TTC549 (cell line): Measurements from ENCODE around the gene TP53TG5.
"Not testable (repeated sequence)": the region's sequence is repeated elsewhere in the genome, so short reads cannot be mapped to it uniquely, and the experiment has no call there.

ENCODE experiments used
- FAIRE-seq: peaks from 2 replicates; lab custom pipeline; 2012; peaks lifted over from hg19 to GRCh38; lab: Jason Lieb, UNC

Gene TP53TG5

DNA sequence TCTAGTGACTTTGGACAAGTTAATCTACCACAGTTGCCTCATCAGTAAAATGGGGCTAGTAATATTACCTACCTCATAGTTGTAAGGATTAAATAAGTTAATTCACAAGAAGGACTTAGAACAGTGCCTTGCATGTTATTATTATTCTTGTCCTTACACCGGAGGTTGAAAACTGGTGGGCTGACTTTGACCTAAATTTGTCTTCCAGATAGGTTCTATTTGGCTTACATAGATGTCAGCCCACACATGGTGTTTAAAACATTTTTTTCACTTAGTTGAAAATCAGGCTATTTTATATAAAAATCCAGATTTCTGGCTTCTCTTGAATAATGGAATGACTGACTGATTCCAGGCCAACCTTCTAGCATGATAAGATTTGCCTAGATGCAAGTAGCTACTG, 11.9 kb downstream of the TP53TG5 start:
- no peak for FAIRE-seq

GRCh38 chr20:45365444-45365970, 12.6 kb downstream of the TP53TG5 start:
- no peak for FAIRE-seq

GRCh38 chr20:45363611-45364492, 14.3 kb downstream of the TP53TG5 start:
- no peak for FAIRE-seq

- FAIRE-seq = peak; percentile 58
These were observed 15.1 kb downstream of the TP53TG5 start, which contains the start of gene SYS1 for GRCh38 chr20:45362804-45363610. Gene SYS1 (plus strand): TSS chr20:45363156. CDS start chr20:45363532, 376 bp downstream.

DNA sequence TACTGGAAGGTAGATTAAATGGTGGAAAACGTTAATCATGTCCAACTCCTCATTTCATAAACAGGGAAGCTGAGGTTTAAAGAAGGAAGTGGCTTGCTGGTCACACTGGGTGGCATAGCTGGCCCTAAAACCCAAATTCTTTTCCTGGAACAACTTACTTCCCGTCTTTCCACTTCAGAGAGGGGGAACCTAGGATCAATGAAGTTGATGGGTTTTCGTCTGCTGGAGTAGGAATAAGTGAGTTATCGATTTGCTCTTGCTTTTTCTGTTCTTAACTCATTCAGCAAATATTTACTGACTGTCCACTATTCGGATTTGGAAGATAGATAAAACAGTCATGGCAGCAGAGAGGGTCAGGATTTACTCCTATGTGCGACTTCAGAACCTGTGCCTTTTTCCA, 16.3 kb downstream of the TP53TG5 start:
- no peak for FAIRE-seq

GRCh38 chr20:45359406-45360148, 18.5 kb downstream of the TP53TG5 start:
- no peak for FAIRE-seq

GRCh38 chr20:45359069-45359405, 19.1 kb downstream of the TP53TG5 start:
- no peak for FAIRE-seq

DNA sequence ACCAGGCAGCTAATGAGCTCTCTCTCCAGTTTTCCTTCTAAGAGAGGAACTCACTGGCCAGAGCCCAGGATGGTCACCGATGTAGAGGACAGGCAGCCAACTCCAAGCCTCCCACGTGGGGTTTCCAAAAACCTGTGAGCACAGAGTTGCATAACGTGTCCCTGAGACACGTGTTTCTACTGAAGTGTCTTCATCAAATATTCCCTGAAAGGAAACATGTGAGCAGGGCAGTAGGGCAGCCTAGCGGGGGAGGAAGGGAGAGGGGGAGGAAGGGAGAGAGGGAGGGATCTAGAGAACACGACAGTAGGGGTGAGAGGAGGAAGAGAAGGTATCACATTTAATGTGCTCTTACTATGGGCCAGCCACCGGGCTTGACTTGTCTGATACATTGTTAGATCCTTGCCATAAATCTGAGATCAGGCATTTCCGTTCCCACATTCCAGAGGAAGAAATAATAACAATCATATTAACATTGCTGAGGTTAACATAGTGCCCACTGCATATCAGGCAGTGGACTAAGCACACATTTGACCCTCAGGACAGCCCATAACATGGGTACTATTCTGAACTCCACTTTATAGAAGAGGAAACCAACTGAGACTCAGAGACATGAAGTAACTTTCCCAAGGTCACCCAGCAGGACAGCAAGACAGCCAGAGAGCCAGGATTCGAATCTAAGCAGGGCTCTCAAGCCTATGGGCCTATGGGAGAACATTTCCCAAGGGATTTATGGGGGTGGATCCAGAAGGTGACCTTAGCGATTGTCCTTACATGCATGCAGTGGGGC, 19.6 kb downstream of the TP53TG5 start:
- no peak for FAIRE-seq

DNA sequence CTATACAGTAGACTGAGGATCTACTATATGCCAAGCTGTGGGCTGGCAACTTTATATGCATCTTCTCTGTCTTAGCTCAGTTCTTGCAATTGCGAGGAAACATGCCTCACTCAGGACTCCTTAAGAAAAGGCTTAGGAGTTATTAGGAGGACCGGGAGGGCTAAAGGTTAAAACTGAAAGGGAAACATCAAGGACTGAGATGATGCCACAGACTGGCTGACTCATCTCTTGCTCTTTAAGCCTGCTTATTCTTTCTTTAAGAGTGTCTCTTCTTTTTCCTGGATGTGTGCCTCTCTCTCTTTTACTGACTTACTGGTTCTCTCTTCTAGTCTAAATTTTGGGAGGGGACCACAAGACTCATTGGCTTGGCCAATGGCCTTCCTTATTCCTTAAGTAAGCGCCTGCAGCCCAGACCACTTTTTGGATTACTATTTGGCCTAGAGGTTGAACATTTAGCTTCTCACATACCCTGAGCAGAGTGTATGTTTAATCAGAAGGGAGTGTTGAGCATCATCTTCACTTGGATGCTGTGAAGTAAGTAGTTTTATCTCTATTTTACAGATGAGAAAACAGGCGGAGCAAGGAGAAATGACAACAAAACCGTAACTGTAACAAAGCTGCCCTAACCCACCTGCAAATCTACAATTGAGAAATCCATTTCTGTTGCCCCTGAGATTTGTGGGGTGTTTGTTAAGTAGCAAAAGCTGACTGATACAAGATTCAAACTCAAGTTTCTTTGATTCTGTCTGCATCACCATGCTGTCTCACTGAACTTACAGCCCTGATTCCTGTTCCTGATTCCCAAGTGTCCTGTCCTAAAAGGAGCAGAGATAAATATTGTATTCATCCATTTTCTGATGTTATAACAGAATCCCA, 22.7 kb downstream of the TP53TG5 start:
- no peak for FAIRE-seq

- FAIRE-seq = no peak
These were observed 23.5 kb downstream of the TP53TG5 start for GRCh38 chr20:45354423-45355208.

DNA sequence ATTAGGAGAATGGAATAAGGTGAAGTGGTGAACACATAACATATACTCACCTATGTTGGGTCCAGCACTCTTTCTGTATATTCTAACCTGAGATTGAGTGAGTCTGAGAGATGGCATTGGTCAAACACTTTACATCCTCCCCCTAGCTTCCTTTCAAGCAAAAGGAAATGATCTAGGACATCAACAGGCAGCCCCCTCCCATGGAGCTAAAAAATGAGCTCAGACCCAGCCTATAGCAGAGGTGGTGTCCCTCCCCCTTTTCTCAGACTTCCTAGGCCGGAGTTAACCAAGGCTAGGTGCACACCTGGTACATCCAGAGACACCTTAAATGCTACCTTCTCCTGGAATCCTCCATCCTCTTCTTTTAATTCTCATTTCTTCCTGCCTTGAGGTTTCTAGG, 24.4 kb downstream of the TP53TG5 start:
- no peak for FAIRE-seq

GRCh38 chr20:45352729-45353128, 25.4 kb downstream of the TP53TG5 start:
- no peak for FAIRE-seq

DNA sequence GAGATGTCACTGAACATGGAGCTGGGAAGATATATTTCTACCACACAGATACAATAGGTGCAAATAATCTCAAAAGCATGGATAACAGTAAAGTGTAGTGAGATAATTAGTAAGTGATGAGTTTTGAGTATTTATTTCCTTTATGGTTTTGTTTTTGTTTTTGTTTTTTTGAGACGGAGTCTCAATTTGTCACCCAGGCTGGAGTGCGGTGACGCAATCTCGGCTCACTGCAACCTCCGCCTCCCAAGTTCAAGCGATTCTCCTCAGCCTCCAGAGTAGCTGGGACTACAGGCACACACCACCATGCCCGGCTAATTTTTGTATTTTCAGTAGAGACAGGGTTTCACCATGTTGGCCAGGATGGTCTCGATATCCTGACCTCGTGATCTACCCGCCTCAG, 27.3 kb downstream of the TP53TG5 start:
- FAIRE-seq = not testable (repeated sequence)

DNA sequence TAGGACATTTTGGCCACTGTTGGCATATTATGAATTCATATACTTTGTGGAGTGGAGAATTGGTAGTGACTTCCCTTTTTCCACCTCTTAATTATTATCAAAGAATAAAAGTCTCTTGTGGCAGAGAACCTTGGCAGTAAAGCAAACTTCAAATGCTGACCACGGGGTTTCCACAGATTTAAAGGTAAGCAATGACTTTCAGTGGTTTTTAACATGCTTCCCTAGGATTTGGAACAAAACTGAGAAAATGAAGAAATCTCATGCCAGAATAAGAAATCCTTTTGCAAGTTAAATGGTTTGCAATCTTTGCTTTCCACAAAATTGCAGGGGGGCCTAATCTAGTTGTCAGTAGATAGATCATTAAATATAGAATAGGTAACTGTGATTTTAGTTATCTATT, 27.9 kb downstream of the TP53TG5 start:
- FAIRE-seq = no peak

DNA sequence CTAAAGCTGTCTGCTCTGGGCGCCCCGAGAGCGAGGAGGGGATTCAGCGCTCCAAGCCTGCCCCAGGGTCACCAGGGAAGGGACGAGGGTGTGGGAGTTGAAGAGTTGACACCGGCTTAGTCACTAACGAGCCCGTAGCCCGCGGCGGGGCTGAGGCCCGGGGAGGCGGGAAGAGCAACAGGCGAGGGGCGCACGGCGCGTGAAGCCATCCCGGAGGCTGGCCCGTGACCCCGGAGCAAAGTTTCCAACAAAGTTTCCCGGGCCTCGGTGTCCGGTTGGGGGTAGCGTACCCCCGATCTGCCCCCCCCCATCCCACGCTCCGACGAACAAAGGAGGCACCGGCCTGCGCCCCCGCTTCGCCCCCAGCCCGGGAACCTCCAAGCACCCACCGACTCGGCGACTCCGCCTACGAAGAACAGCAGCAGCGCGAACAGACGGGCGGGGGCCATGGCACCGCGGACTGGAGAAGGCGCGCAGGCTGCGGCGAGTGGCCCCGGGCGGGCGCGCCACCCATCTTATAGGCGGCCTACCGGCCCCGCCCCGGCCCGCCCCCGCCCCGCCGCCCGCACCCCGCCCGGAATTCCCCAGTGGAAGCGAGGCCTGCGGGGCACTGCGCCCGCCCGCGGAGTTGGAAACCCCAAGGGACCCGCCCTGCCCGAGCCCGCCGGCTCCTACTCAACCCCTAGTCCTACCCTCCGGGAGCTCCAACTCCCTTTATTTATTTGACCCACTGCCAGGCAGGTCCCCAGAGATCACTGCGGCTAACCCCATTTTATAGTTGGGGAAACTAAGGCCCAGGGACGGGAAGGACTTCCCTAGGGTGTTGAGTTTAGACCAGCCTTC, 30.0 kb downstream of the TP53TG5 start, which contains the start of gene SDC4:
TSS of gene SDC4 (minus strand) at position 489 of the 843 bp plus-strand sequence. CDS start at position 449, 40 bp downstream.
- no peak for FAIRE-seq

DNA sequence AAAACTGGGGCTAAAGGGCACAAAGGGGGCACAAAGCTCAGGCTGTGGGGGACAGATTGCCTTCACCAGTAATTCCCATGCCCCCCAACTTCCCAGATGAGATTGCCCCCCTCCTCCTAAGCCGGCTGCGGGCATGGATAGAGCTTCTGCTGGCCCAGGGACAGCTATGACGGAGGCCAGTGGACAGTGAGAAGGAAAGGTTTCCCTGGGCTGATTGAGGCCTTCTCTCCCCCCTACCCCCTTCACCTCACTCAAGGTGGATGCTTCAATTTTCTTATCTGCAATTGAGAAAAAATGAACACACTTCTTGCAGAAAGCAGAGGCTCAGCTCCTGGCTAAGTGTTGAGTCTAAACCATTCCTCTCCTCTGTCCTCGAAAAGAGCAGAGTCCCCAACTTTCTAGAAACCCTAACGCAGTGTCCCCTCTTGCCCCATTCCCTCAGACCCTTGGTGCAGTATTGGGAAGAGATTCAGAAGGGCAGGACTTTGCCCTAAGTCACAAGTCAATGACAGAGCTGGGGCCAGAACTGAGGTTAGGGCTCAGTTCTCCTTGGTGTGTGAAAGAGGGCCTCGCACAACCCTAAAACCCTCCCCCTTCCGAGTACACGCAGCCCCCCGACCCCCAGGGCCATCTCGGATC, 30.7 kb downstream of the TP53TG5 start:
- FAIRE-seq = no peak

GRCh38 chr20:45346851-45347250, 31.3 kb downstream of the TP53TG5 start:
- FAIRE-seq = no peak

- no peak for FAIRE-seq
These were observed 31.8 kb downstream of the TP53TG5 start for GRCh38 chr20:45346291-45346718.
